ENCODE measurements around the gene SKAP2.

The SKAP2 gene

DNA sequence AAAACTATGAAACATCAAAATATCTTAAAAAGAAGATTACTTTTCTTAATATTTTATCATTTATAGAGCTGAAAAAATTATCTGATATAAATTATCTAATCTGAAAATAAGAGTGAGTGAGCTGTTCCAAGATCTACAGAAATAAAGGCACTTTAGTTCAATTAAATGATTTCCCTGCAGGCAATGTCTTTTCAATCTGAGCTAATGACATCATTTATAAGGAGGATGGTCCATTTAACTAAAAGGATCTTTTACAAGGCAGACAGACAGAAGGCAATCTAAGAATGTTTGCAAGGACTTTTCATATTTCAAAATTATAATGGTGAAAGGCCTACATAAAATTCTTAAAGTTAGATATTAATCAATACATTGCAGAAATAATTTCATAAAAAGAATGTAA is 71.8 kb downstream of the SKAP2 start:
- FAIRE-seq (no peak), DNase-seq (ENCODE audit: insufficient read length) (no peak)
- TF ChIP-seq POLR2A (IDR thresholded peaks at IDR 0.05; ENCODE audit: low read depth, low read length) (no peak), POLR2AphosphoS5 (IDR thresholded peaks at IDR 0.05; ENCODE audit: low read depth, low read length) (no peak), TAF1 (IDR thresholded peaks at IDR 0.05; ENCODE audit: borderline replicate concordance, low read depth, low read length) (no peak)

DNA sequence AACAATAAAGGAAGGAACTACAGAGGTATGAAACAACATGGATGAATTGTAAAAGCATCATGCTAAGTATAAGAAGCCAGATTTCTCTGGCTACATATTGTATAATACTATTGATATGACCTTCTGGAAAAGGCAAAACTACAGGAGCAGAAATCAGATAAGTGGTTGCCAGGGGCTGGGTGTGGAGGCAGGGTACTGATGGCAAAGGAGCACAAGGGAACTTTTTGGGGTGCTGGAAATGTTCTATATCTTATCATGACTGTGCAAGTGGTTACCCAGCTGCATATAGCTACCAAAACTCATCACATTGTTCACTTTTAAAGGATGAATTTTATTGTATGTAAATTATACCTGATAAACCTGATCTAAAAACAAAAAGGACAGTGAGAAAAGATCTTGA is 72.4 kb downstream of the SKAP2 start:
- no peak for TF ChIP-seq POLR2A (IDR thresholded peaks at IDR 0.05; ENCODE audit: low read depth, low read length)
- TF ChIP-seq TAF1 (IDR thresholded peaks at IDR 0.05; ENCODE audit: borderline replicate concordance, low read depth, low read length) = no peak
- TF ChIP-seq POLR2AphosphoS5 (IDR thresholded peaks at IDR 0.05; ENCODE audit: low read depth, low read length) = no peak

DNA sequence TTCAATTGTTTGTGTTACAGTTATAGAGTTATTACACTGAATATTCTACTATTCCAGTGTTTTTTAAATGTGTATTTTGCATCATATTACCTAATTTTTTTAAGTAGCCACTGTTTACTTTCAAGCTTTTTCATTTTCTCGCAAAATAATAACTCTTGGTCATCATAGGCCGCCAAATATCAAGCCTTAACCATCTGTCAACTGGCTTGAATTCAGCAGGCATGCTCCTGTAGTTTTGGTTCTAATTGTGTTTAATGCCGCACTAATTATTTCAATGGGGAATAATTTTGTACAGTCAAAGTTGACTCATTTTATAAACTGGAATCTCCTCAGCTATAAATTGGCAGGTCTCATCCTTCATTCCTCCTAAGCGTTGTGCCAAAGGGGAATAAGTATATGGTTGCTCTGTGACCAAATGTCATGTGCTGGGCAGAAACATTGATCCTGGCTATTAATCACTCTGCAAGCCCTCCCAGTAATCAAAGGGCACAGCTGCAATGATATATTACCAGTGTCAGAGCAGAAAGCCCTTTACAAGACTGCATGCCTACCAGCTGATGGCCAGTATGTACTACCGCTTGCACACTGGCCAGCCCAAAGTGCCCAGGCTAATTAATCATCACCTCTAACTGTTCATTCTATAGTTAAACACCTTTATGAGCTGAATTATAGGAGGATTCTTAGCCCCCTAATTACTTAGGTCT is 74.8 kb downstream of the SKAP2 start:
- no peak for FAIRE-seq
- DNase-seq (ENCODE audit: insufficient read length) = no peak
- TF ChIP-seq POLR2A (IDR thresholded peaks at IDR 0.05; ENCODE audit: low read depth, low read length) (no peak), POLR2AphosphoS5 (IDR thresholded peaks at IDR 0.05; ENCODE audit: low read depth, low read length) (no peak), TAF1 (IDR thresholded peaks at IDR 0.05; ENCODE audit: borderline replicate concordance, low read depth, low read length) (no peak)

More for the DNA sequence above, 72.4 kb downstream of the SKAP2 start:
- FAIRE-seq (no peak), DNase-seq (ENCODE audit: insufficient read length) (no peak)

DNA sequence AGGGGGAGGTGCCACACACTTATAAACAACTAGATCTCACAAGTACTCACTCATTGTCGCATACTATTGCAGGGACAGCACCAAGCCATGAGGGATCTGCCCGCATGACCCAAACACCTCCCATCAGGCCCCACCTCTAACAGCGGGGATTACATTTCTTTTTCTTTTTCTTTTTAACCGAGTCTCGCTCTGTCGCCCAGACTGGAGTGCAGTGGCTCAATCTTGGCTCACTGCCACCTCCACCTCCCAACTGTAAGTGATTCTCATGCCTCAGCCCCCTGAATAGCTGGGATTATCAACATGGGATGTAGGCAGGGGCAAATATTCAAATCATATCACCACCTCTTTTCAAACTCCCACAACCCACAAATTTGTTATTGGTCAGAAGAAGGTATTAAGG is 76.7 kb downstream of the SKAP2 start:
- no peak for TF ChIP-seq POLR2A (IDR thresholded peaks at IDR 0.05; ENCODE audit: low read depth, low read length)
- TF ChIP-seq POLR2AphosphoS5 (IDR thresholded peaks at IDR 0.05; ENCODE audit: low read depth, low read length) = no peak
- TF ChIP-seq TAF1 (IDR thresholded peaks at IDR 0.05; ENCODE audit: borderline replicate concordance, low read depth, low read length) = no peak
- DNase-seq (ENCODE audit: insufficient read length) = no peak
- no peak for FAIRE-seq

DNA sequence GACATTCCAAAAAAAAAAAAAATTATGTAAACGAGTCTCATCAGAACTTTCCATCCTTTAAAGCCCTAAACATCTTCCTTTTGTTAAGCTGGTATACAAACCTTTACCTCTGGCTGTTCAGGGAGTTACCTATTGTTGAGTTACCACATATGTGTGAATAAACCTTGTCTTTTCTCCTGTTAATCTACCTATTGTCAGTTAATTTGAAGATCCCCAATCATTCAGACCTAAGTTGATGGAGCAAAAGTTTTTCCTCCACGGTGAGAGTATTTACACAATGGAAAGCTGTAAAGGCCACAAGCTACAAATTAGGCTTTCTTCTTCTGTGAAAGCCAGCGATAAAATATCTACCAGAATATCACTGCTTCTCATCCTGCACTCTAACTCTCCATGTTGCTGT is 80.3 kb downstream of the SKAP2 start:
- no peak for FAIRE-seq
- no peak for TF ChIP-seq POLR2A (IDR thresholded peaks at IDR 0.05; ENCODE audit: low read depth, low read length)
- DNase-seq (ENCODE audit: insufficient read length) = no peak

DNA sequence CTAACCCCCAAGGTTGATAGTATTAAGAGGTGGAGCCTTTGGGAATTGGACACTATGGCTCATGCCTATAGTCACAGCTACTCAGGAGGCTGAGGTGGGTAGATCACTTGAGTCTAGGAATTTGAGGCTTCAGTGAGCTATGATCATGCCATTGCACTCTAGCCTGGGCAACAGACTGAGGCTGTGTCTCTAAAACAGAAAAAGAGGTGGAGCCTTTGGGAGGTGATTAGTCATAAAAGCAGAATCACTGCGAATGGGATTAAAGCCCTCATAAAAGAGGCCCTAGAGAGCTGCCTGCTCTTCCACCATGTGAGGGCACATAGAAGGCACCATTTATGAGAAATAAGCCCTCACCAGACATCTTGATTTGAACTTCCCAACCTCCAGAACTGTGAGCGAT is 81.9 kb downstream of the SKAP2 start:
- TF ChIP-seq POLR2AphosphoS5 (IDR thresholded peaks at IDR 0.05; ENCODE audit: low read depth, low read length) (no peak), POLR2A (IDR thresholded peaks at IDR 0.05; ENCODE audit: low read depth, low read length) (no peak), TAF1 (IDR thresholded peaks at IDR 0.05; ENCODE audit: borderline replicate concordance, low read depth, low read length) (no peak)
- DNase-seq (ENCODE audit: insufficient read length) (no peak), FAIRE-seq (no peak)

DNA sequence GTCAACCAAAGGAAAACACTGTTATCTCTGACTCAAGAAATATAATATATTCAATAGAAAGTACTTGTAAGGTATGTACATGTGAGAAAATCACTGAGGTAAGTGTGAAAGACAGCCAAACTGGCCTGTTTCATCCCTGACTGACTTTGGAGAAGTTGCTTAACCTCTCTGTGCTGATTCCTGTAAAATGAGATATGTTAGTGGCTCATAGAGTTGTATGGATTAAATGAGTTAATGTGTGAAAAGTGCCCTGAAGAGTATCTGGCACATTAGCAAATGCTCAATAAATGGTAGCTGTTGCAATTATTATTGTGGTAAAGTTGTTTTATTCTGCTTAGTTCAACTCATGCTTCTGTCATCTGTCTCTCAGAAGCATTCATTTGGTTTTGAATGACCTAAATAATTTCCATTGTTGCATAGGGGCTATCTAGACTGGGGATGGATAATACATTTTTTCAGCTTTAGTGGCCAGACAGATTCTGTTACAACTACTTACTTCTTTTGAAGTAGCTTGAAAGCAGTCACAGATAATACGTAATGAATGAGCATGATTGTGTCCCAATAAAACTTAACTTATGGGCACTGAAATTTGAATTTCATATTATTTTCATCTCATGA is 84.3 kb downstream of the SKAP2 start:
- TF ChIP-seq TAF1 (IDR thresholded peaks at IDR 0.05; ENCODE audit: borderline replicate concordance, low read depth, low read length) = no peak
- TF ChIP-seq POLR2A (IDR thresholded peaks at IDR 0.05; ENCODE audit: low read depth, low read length) = no peak
- TF ChIP-seq POLR2AphosphoS5 (IDR thresholded peaks at IDR 0.05; ENCODE audit: low read depth, low read length) = no peak
- DNase-seq (ENCODE audit: insufficient read length) = no peak
- FAIRE-seq = no peak

DNA sequence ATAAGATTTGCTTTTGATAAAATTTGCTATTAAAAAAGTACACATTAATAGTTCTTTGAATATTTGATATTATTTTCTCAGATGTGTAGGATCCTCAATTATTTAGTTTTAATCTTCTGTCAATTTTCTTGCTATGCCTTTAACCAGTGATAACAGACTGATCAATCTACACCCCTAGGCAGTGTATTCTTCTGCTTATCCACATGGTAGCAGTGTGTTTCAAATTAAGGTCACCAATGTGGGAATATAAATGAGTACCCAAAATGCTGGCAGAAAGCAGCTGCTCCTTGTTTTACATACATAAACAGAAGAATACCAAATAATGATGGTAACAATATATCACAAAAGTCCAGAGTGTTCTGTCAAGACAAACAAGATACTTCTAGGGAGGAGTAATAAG is 87.0 kb downstream of the SKAP2 start:
- DNase-seq (ENCODE audit: insufficient read length) = no peak
- no peak for TF ChIP-seq POLR2A (IDR thresholded peaks at IDR 0.05; ENCODE audit: low read depth, low read length)
- no peak for TF ChIP-seq POLR2AphosphoS5 (IDR thresholded peaks at IDR 0.05; ENCODE audit: low read depth, low read length)
- TF ChIP-seq TAF1 (IDR thresholded peaks at IDR 0.05; ENCODE audit: borderline replicate concordance, low read depth, low read length) = no peak
- FAIRE-seq = no peak

DNA sequence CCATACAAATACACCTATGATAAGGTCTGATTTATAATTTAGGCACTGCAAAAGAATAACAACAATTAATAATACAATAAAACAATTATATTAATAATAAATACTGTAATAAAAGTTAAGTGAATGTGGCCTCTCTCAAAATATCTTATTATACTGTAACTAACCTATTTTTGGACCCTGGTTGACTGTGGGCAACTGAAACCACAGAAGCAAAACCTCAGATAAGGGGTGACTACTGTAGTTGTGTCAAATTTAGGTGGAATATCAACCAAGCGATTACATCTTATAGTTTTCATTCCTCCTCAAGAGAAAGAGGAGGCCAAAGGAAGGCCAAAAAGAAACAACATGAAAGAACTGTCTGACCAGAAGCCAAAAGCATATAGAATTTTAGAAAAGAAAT is 103.9 kb downstream of the SKAP2 start:
- TF ChIP-seq POLR2AphosphoS5 (IDR thresholded peaks at IDR 0.05; ENCODE audit: low read depth, low read length) (no peak), POLR2A (IDR thresholded peaks at IDR 0.05; ENCODE audit: low read depth, low read length) (no peak), TAF1 (IDR thresholded peaks at IDR 0.05; ENCODE audit: borderline replicate concordance, low read depth, low read length) (no peak)
- FAIRE-seq (no peak), DNase-seq (ENCODE audit: insufficient read length) (no peak)

DNA sequence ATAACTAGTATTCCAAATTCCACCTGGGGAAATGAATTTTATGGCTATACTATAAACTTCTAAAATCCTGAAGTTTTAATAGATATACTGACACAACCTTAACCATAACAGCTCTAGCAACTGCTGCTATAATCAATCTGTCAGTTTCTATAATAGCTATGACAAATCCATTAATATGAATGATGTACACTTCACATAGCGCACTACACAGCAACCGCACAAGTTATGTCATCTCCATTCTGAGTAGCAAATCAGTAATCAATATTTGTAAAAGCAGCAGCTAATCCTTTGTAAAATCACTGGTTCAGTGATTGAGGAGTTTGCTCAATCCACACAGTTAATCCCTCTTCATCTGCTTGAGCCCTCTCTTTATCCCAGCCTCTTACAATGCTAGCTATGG is 105.3 kb downstream of the SKAP2 start:
- TF ChIP-seq TAF1 (IDR thresholded peaks at IDR 0.05; ENCODE audit: borderline replicate concordance, low read depth, low read length) = no peak
- TF ChIP-seq POLR2AphosphoS5 (IDR thresholded peaks at IDR 0.05; ENCODE audit: low read depth, low read length) = no peak
- TF ChIP-seq POLR2A (IDR thresholded peaks at IDR 0.05; ENCODE audit: low read depth, low read length) = no peak
- FAIRE-seq = peak; percentile 9
- no peak for DNase-seq (ENCODE audit: insufficient read length)

DNA sequence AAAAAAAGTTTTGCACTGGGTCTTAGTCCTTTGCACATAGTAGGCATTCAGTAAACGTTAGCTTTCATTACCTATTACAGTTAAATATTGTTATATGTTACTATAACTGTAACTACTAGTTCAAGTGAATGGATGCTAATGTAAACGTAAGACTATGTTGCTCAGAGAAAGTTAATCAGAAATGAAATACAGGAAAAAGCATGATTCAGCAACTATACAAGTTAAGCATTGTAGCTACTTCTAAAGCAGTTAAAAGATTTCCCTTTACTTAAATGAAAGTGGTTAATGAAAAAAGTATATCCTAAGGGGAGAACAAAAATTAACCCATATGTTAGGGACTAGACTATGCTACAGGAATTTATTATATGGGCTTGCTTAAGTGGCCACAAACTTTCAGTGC is 121.2 kb downstream of the SKAP2 start:
- FAIRE-seq (no peak), DNase-seq (ENCODE audit: insufficient read length) (no peak)
- TF ChIP-seq POLR2A (IDR thresholded peaks at IDR 0.05; ENCODE audit: low read depth, low read length) (no peak), TAF1 (IDR thresholded peaks at IDR 0.05; ENCODE audit: borderline replicate concordance, low read depth, low read length) (no peak), POLR2AphosphoS5 (IDR thresholded peaks at IDR 0.05; ENCODE audit: low read depth, low read length) (no peak)

DNA sequence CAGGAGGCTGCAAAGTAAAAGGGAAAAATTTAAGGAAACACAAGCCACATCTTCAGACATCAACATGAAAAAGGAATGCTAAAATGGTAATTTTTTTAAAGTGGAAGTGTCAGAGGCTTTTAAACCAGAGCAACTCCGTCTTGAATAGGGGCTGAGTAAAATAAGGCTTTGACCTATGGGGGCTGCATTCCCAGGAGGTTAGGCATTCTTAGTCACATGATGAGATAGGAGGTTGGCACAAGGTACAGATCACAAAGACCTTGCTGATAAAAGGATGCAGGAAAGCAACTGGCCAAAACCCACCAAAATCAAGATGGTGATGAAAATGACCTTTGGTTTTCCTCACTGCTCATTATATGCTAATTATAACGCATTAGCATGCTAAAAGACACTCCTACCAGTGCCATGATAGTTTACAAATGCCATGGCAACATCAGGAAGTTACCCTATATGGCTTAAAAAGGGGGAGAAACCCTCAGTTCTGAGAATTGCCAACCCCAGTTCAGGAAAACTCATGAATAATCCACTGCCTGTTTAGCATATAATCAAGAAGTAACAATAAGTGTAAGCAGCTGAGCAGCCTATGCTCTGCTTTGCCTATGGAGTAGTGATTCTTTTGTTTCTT is 128.3 kb downstream of the SKAP2 start:
- FAIRE-seq = peak; percentile 56
- no peak for TF ChIP-seq TAF1 (IDR thresholded peaks at IDR 0.05; ENCODE audit: borderline replicate concordance, low read depth, low read length)
- no peak for TF ChIP-seq POLR2AphosphoS5 (IDR thresholded peaks at IDR 0.05; ENCODE audit: low read depth, low read length)
- no peak for TF ChIP-seq POLR2A (IDR thresholded peaks at IDR 0.05; ENCODE audit: low read depth, low read length)
- DNase-seq (ENCODE audit: insufficient read length) = no peak
